SK-MEL-5 (cell line): ENCODE data around the gene ACOT13. TPM values are rescaled to one million over a fixed set of nuclear protein-coding genes. Genes with fewer than 3 reads are reported as not detected.
"Not testable (repeated sequence)": the region's sequence is repeated elsewhere in the genome, so short reads cannot be mapped to it uniquely, and the experiment has no call there.

ENCODE experiments used
- DNase-seq: peaks from one replicate; pipeline ENCODE4 v3.0.0-alpha.2; 2016; ENCODE audit warnings: low read depth, low spot score
- in situ Hi-C: cut with HindIII; loops from 2 replicates; pipeline ENCODE4 v1.10.0; 2016; ENCODE audit warnings: low sequenced_read_pairs, high pct_unique_total_duplicates, low pct_unique_long_range_greater_than_20kb
- total RNA-seq: library from RNA; depleted of rRNA; stranded (reverse); fragments of >200 nt; shearing (Covaris generic); gene quantifications from 2 replicates; pipeline ENCODE4 v1.2.3, GENCODE V29; 2014

The ACOT13 gene
- total RNA-seq, 1 experiment from 2014 or later, result 27.6 TPM

DNA sequence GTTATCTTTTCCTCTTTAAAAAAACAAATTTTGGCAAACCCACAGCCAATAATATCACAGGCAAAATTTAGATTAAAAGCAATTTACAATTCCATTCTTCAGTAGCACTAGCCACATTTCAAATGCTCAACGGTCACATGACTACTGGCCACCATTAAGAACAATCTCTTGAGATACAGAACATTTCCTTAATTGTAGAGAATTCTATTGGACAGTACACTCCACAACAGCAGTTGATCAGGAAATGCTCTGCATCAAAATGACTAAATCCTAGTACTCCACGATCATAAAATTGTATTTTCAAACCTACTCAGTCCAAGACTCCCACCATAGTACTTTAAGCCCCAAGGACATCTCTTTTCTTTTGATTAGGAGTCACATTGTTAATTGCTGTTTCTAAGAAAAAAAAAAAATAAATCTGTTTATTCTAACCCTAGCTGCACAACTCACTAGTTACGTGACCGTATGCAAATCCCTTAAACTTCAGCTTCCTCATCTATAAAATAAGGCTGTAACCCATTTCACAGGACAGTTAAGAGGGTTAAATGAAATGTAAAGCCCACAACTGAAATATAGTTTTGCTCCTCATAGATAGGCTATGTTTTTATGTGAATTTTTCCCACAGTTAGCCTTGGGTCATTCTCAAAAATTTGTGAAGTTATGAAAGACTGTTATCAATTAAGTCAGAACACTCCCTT, 42.3 kb downstream of the ACOT13 start:
- in situ Hi-C loops, result no loop called here
- no peak for DNase-seq

GRCh38 chr6:24710519-24711303, 43.8 kb downstream of the ACOT13 start:
- in situ Hi-C loops, result no loop called here
- DNase-seq, result no peak

DNA sequence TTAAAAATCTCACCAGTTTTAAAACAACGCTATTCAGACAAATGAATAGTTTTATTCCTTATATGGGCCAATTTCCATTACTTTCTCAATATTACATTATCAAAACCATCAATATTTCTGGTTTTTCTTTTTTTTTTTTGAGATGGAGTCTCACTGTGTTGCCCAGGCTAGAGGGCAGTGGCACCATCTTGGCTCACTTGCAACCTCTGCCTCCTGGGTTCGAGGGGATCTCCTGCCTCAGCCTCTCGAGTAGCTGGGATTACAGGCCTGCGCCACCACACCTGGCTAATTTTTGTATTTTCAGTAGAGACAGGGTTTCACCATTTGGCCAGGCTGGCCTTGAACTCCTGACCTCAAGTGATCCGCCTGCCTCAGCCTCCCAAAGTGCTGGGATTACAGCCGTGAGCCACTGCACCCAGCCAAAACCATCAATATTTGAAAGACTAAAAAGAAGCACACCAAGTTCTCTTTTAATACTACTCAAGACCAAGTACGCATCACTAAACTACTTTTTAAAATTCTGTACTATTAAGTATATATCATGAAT, 49.8 kb downstream of the ACOT13 start:
- DNase-seq, in situ Hi-C loops: not testable (repeated sequence)

GRCh38 chr6:24718449-24719124, 51.7 kb downstream of the ACOT13 start:
- DNase-seq, result no peak
- in situ Hi-C loops, result no loop called here

DNA sequence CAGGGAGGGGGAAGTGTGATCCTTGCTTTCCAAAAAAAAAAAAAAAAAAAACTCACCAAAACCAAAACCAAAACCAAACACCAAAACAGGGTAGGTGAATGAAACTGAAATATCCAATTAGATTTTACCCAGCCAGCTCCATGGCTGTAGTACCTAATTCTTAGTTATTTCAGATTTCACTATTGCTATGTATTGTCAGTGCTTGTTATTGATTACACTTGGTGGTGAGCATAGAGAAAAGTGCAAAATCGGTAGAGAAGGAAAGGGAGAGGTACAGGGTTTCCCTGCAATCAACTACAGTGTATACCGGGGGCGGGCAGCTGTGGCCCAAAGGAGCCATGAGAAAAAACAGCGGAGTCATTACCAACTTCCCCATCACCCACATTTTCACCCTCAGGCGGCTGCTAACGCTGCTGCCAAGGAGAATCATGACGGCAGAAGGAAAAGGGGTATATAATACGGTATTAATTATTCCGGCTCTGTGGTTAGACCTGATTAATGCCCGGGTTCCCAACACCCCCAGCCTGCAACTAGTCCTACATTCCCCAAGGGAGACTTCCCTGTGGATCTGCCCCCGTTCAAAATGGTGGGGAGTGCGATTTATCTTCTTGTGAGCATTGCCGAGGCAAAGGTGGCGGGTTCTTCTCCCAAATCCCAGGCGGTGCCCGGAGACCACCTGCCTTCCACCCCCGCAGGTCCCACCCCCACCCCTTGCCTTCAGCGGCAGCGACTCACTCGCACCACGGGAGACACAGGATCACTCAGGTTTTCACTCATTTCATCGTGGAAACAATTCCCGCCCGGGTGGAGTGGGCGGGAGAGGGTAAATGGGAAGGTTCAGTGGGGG, 52.5 kb downstream of the ACOT13 start, which contains the start of gene C6orf62:
Gene C6orf62, minus strand, starts transcription at position 30 of the 847 bp plus-strand sequence. CDS start 486 bp downstream, outside the sequence.
- in situ Hi-C loops, result no loop called here
- peak; percentile 53 for DNase-seq

GRCh38 chr6:24720131-24720603, 53.3 kb downstream of the ACOT13 start:
- peak; percentile 71 for DNase-seq
- in situ Hi-C loops, result no loop called here

DNA sequence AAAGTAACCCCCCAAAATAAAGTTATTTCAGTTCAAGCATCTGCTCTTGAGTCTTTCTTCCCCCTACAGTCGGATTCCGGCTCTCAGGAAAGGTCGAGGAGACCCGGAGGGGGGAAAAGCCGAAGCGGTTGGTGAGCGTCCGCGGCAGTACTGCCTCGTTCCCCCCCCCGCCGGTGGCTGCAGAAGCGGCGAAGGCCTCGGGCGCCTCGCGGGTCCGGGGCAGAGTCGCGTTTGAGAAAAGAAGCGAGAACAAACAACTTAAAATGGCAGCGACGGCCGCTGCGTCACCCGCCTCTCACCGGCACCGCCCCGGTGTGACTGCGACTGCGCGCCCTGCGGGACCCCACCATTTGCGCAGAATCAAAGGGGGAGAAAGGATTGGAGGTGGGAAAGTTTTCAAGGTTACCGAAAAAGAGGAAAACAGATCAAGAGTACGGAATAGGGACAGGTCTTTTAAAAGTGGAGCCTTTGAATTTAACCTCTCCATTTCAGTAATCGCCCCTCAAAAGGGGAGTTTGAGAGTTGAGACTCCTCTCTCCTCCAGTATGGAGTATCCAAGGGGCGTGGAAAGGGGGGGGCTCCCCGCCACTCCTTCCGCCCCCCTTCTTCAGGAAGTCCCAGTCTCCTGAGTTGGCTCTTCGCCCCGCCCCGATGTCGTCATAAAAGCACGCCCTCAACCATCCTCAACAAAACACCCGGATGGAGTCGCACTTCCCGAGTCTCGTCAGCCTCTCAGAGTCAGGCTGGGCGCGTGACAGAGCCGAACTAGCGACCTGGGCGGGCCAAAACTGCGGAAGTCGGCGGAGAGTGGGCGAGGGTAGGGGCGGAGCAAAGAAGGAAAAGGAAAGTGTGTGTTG, 54.0 kb downstream of the ACOT13 start:
- in situ Hi-C loops, result no loop called here
- DNase-seq, result peak; percentile 100

DNA sequence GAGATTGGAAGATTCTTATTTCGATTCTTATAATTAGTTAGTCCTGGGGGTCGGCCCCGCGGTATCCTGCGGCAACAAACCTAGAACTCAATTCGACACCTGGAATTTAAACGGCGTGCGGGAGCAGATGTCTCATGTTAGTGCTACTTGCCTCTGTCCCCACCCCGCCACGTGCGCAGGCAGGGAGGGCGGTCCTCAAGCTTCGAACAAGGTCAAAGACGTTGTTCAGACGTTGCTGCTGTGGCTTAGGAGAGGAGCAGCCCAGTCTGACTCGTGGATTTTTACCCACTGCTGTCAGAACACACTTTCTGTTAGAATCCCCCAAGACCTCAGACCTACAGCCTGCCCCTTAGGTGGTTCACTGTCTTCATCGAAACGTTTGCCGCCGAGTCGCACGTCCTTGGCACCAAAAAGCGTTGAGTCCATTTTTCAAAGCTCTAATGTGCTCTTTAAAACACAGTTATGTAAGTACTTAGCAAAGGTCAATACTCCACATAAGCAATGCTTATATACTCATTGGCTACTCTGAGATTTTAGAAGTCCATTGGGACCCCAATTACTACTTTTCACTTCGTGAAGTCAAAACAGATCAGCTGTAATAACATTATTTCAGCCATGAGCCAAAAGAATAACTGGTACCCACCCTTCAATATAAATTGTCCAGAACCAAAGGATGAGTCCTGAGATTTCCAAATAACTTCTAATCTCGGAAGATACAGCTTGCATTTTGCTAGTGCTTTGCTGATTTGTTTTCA, 54.8 kb downstream of the ACOT13 start:
- peak; percentile 91 for DNase-seq
- in situ Hi-C loops, result no loop called here

DNA sequence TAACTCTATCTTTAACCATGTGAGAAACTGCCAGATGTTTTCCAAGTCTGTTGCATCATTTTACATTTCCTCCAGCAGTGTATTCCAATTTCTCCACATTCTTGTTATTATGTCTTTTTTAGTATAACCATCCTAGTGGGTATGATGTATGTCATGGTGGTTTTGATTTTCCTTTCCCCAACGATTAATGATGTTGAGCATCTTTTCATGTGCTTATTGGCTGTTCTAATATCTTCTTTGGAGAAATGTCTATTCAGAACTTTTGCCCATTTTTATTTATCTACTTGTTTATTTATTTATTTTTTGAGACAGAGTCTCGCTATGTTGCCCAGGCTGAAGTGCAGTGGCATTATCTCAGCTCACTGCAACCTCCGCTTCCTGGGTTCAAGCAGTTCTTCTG, 56.4 kb downstream of the ACOT13 start:
- no peak for DNase-seq
- in situ Hi-C loops, result no loop called here

DNA sequence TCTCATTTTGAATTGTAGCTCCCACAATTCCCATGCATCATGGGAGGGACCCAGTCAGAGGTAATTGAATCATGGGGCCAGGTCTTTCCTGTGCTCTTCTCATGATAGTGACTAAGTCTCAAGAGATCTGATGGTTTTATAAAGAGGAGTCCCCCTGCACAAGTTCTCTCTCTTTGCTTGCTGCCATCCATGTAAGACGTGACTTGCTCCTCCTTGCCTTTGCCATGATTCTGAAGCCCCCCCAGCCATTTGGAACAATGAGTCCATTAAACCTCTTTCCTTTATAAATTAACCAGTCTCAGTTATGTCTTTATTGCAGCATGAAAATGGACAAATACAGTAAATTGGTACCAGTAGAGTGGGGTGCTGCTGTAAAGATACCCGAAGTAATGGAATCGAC, 63.8 kb downstream of the ACOT13 start:
- in situ Hi-C loops, result not testable (repeated sequence)

DNA sequence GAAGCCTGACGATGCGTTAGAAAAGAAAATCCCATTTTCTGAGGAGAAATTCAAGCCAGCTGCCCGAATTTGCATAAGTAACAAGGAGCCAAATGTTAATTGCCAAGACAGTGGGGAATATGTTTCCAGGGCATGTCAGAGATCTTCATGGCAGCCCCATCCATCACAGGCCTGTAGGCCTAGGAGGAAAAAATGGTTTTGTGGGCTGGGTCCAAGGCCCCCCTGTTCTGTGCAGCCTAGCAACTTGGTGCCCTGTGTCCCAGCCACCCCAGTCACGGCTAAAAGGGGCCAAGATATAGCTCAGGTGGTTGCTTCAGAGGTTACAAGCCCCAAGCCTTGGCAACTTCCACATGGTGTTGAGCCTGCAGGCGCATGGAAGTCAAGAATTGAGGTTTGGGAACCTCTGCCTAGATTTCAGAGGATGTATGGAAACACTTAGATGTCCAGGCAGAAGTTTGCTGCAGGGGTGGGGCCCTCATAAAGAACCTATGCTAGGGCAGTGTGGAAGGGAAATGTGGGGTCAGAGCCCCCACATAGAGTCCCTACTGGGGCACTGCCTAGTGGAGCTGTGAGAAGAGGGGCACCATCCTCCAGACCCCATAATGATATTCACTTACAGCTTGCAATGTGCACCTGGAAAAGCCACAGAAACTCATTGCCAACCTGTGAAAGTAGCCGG, 64.7 kb downstream of the ACOT13 start:
- DNase-seq, in situ Hi-C loops: not testable (repeated sequence)

More for the DNA sequence above, 63.8 kb downstream of the ACOT13 start:
- DNase-seq, result not testable (repeated sequence)

DNA sequence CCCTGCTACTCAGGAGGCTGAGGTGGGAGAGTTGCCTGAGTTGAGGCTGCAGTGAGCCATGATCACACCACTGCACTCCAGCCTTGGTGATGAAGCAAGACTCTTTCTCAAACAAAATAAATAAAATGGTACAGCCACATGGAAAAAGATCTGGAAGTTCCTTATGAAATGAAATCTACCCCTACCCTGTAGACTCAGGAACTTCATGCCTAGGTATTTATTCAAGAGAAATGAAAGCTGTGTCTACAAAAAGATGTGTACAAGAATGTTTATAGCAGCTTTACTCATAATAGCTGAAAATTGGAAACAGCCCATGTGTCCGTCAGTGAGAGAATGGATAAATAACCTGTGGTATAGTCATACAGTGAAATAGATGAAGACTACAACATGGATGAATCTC, 67.3 kb downstream of the ACOT13 start:
- in situ Hi-C loops, result no loop called here
- no peak for DNase-seq

- in situ Hi-C loops, result not testable (repeated sequence)
Measured at GRCh38 chr6:24734710-24735109, 67.8 kb downstream of the ACOT13 start.

GRCh38 chr6:24738741-24739140, 71.9 kb downstream of the ACOT13 start:
- in situ Hi-C loops, result no loop called here
- DNase-seq, result no peak

More at GRCh38 chr6:24734710-24735109, 67.8 kb downstream of the ACOT13 start:
- DNase-seq, result not testable (repeated sequence)

- in situ Hi-C loops, result no loop called here
- DNase-seq, result no peak
Measured at GRCh38 chr6:24740861-24741260, 74.0 kb downstream of the ACOT13 start.
